Stimulated activated memory B cell treated with anti-CD40 and anti-IgM and Interleukin-4, amounts not matched to agents 10 μg/mL and 1 μg/mL and 100 μg/mL, for 72 hours (primary cell): ENCODE results near the gene MAD2L2.
"Not testable (repeated sequence)": the region's sequence is repeated elsewhere in the genome, so short reads cannot be mapped to it uniquely, and the experiment has no call there.

Experiments used
- ATAC-seq: fragments of 150-1000 bp; cut with Tn5 transposase; 2 replicates; pipeline ENCODE4 v1.10.0; 2021
- H3K27ac Mint-ChIP-seq: one replicate; pipeline ENCODE4 v1.8.0; 2022; ENCODE audit warnings: mild to moderate bottlenecking, mixed read lengths
- H3K27me3 Mint-ChIP-seq: one replicate; pipeline ENCODE4 v1.8.0; 2022; ENCODE audit warnings: mixed read lengths
- H3K36me3 Mint-ChIP-seq: one replicate; pipeline ENCODE4 v1.8.0; 2022; ENCODE audit warnings: mixed read lengths
- H3K4me1 Mint-ChIP-seq: one replicate; pipeline ENCODE4 v1.8.0; 2022; ENCODE audit warnings: mixed read lengths
- H3K4me3 Mint-ChIP-seq: one replicate; pipeline ENCODE4 v1.8.0; 2022; ENCODE audit warnings: mild to moderate bottlenecking, moderate library complexity, mixed read lengths
- H3K9me3 Mint-ChIP-seq: one replicate; pipeline ENCODE4 v1.8.0; 2022; ENCODE audit warnings: mixed read lengths

MAD2L2 gene

DNA sequence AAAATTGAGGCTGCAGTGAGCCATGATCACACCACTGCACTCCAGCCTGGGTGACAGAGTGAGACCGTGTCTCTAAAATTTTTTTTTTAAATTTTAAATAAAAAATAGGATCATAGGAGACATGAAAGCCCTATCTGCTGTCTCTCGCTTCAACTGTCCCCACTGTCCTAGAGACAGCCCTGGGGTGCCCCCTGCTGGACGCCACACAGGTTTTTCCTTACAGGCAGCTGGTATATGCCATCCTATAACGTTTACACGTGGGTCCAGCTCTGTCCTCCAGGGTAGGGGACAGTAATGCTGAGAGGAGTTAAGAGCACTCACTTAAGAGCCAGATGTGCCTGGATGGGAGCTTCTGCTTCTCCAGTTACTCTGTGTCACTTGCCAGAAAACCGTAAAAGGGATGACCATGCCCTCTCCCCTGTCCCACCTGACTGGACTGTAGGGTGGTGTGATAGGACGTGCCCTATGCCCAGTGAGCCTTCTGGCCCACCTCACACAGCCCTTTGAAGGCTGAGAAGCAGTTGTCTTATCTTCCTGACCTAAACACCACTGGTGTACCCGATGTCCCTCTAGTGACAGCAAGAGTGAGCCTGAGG, 35.2 kb downstream of the MAD2L2 start:
- Mint-ChIP-seq H3K27me3 (peaks cover 8% of the 10 kb centered on the region), H3K27ac (no peak overlapping the region), H3K36me3 (no peaks in the 10 kb centered on the region), H3K9me3 (no peaks in the 10 kb centered on the region), H3K4me3 (no peak overlapping the region), H3K4me1 (peaks cover 23% of the 10 kb centered on the region)
- ATAC-seq, result peak; percentile 75

GRCh38 chr1:11645270-11645669, 35.7 kb downstream of the MAD2L2 start:
- Mint-ChIP-seq H3K4me1 (peaks cover 20% of the 10 kb centered on the region), H3K9me3 (no peaks in the 10 kb centered on the region), H3K4me3 (no peak overlapping the region), H3K27ac (no peak overlapping the region), H3K36me3 (no peaks in the 10 kb centered on the region), H3K27me3 (peaks cover 8% of the 10 kb centered on the region)
- ATAC-seq, result no peak

DNA sequence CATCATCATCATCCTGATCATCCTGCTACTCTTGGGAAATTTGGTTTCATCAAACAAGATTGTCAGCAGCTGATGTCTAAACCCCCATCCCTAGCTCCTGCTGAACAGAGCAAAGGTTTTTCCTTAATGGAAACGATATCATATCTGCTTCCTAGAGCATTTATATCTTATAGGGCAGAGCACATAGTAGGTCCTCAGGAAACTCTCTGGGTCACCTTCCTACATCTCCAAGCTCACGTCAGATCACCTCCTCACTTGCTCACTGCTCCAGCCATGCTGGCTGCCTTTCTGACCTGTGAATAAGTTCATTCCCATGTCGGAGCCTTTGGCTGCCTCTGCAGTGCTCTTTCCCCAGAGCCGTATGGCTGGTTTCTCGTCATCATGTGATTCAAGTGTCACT, 37.2 kb downstream of the MAD2L2 start:
- Mint-ChIP-seq H3K27me3 (peaks cover 14% of the 10 kb centered on the region), H3K9me3 (no peaks in the 10 kb centered on the region)
- ATAC-seq, result no peak

DNA sequence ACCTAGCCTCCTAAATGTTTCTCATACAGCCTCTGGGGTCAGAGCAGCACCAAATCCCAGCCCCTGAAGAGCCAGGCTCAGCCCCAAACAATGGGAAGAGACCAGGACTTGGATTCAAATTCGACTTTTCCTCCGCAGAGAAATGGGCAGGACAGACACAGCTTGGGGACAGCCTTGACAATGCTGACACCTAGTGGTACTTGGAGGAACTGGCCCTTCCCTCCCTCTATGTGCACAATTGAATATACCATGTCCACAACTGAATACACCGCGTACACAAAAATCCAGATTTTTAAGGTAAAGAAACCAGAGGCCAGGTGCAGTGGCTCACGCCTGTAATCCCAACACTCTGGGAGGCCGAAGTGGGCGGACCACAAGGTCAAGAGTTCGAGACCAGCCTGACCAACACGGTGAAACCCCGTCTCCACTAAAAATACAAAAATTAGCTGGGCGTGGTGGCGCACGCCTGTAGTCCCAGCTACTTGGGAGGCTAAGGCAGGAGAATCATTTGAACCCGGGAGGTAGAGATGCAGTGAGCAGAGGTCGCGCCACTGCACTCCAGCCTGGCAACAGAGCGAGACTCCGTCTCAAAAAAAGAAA, 38.4 kb downstream of the MAD2L2 start:
- not testable (repeated sequence) for H3K9me3 Mint-ChIP-seq, H3K27ac Mint-ChIP-seq, H3K4me3 Mint-ChIP-seq, H3K36me3 Mint-ChIP-seq
- peaks cover 26% of the 10 kb centered on the region for H3K27me3 Mint-ChIP-seq
- peak; percentile 77 for ATAC-seq
- H3K4me1 Mint-ChIP-seq, result peaks cover 12% of the 10 kb centered on the region

More for the DNA sequence above, 37.2 kb downstream of the MAD2L2 start:
- H3K36me3 Mint-ChIP-seq, result no peaks in the 10 kb centered on the region
- no peak overlapping the region for H3K27ac Mint-ChIP-seq
- H3K4me3 Mint-ChIP-seq, result no peak overlapping the region
- peaks cover 12% of the 10 kb centered on the region for H3K4me1 Mint-ChIP-seq

DNA sequence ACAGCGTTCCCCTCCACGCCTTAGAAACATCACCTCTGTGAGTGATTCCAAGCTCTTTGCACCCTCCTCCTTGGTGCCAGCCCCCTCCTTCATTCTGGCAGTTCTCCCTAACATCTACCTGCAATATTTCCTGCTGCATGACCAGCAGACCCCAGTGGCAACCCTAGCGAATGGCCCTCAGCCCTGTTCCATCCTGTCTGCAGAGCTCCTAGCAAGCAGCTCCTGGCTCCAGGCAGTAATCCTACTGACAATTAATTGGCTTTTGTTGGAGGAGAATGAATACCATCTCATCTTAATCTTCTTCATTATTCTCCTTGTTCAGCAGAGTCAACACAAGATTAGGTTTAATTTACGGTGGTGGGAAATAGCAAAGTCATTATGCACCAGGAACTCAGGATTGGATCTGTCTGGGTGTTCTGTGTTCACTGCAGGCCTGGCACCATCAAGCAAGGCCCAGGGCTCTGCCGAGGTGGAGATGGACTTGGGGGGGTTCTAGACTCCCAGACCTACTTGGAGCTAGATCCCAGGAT, 39.1 kb downstream of the MAD2L2 start:
- no peaks in the 10 kb centered on the region for H3K9me3 Mint-ChIP-seq
- H3K36me3 Mint-ChIP-seq, result no peaks in the 10 kb centered on the region
- H3K4me3 Mint-ChIP-seq, result no peak overlapping the region
- H3K27me3 Mint-ChIP-seq, result peaks cover 33% of the 10 kb centered on the region
- ATAC-seq, result no peak
- H3K4me1 Mint-ChIP-seq, result peaks cover 12% of the 10 kb centered on the region
- H3K27ac Mint-ChIP-seq, result no peak overlapping the region

DNA sequence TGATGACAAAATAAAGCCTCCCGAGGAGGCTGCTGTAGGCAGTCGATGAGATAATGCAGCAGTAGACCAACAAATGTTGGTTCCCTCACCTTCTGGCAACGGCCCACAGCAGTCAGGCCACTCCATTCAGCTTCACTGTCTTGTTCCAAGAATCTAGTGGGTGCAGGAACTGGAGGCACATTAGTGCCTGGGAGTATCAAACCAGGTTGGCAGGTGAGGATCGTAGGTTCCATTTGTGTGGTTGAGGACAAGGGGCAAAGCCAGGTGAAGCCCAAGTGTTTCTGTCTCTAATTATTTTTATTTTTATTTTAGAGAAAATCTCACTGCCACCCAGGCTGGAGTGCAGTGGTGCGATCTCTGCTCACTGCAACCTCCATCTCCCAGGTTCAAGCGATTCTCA, 40.0 kb downstream of the MAD2L2 start:
- peaks cover 15% of the 10 kb centered on the region for H3K4me1 Mint-ChIP-seq
- peaks cover 42% of the 10 kb centered on the region for H3K27me3 Mint-ChIP-seq
- no peak overlapping the region for H3K27ac Mint-ChIP-seq

DNA sequence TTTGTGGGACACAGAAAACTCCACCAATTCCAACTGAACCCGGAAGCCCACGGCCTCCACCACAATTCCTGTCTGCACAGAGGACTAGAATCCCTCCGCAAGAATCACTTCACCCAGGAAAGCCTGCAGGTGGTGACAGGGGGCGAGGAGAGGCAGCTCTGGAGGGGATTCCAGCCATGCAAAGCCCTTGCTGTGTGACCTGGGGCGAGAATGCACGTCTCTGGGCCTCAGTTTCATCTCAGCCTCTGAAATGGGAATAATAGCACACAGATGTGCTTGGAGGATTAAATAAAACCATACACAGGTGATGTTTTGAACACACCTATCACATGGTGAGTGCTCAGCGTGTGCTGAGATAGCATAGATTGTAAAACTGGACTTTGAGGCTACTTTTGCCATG, 40.8 kb downstream of the MAD2L2 start:
- Mint-ChIP-seq H3K9me3 (no peaks in the 10 kb centered on the region), H3K27ac (no peak overlapping the region), H3K36me3 (no peaks in the 10 kb centered on the region), H3K27me3 (peaks cover 49% of the 10 kb centered on the region), H3K4me1 (peaks cover 21% of the 10 kb centered on the region), H3K4me3 (no peak overlapping the region)
- ATAC-seq, result no peak

More for the DNA sequence above, 40.0 kb downstream of the MAD2L2 start:
- Mint-ChIP-seq H3K4me3 (no peak overlapping the region), H3K9me3 (no peaks in the 10 kb centered on the region), H3K36me3 (no peaks in the 10 kb centered on the region)
- ATAC-seq, result no peak

- H3K4me1 Mint-ChIP-seq, result peaks cover 28% of the 10 kb centered on the region
- H3K27me3 Mint-ChIP-seq, result peaks cover 56% of the 10 kb centered on the region
- no peak overlapping the region for H3K4me3 Mint-ChIP-seq
- no peak overlapping the region for H3K27ac Mint-ChIP-seq
- no peaks in the 10 kb centered on the region for H3K9me3 Mint-ChIP-seq
- ATAC-seq, result no peak
- no peaks in the 10 kb centered on the region for H3K36me3 Mint-ChIP-seq
Observed at GRCh38 chr1:11639372-11639771, 41.6 kb downstream of the MAD2L2 start.

GRCh38 chr1:11638121-11638520, 42.8 kb downstream of the MAD2L2 start:
- Mint-ChIP-seq H3K9me3 (no peaks in the 10 kb centered on the region), H3K27me3 (peaks cover 56% of the 10 kb centered on the region), H3K27ac (no peak overlapping the region)

DNA sequence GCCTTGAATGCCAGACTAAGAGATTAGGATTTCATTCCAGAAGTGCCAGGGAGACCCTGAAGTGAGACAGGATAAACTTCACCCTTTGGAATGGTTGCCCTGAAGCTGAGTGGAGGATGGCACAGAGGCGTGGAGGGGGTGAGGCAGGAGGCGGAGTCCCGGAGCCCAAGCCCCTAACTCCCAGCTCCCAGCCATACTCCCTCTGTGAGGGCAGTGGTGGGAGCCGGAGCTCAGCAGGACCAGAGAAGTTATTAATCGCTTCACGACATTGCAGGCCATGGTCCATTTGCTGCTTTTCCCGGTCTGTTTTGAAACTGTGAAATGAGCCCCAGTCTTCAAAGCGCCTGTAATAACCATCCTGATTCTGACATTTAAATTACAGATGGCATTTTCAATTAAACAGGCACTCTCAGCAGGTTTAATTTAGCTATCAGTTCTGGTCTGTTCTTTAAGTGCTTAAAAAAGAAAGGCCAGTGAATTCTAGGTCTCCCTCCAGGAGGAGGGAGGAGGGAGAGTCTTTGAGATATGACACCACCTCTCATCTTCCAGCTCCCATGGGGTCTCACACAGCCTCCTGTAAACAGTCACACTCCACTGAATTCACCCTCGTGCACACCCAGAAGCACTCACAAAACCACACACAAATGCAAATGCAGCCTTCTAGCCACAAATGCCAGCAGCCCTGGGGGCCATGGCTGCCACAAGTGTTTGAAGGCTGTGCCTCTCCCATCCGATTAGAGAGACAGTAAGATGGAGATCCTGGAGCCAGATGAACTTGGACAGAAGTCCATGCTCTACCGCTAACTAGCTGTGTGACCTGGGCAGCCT, 46.4 kb downstream of the MAD2L2 start:
- peak; percentile 69 for ATAC-seq
- H3K36me3 Mint-ChIP-seq, result no peaks in the 10 kb centered on the region
- no peak overlapping the region for H3K4me3 Mint-ChIP-seq
- peak overlapping the region; percentile 43 for H3K27ac Mint-ChIP-seq
- H3K4me1 Mint-ChIP-seq, result peaks cover 29% of the 10 kb centered on the region
- peaks cover 60% of the 10 kb centered on the region for H3K27me3 Mint-ChIP-seq
- H3K9me3 Mint-ChIP-seq, result peaks cover 3% of the 10 kb centered on the region

More at GRCh38 chr1:11638121-11638520, 42.8 kb downstream of the MAD2L2 start:
- Mint-ChIP-seq H3K36me3 (no peaks in the 10 kb centered on the region), H3K4me3 (no peak overlapping the region), H3K4me1 (peaks cover 32% of the 10 kb centered on the region)
- ATAC-seq, result no peak

GRCh38 chr1:11629184-11630016, 51.5 kb downstream of the MAD2L2 start:
- Mint-ChIP-seq H3K4me1 (peaks cover 13% of the 10 kb centered on the region), H3K27ac (no peak overlapping the region), H3K4me3 (no peak overlapping the region), H3K36me3 (no peaks in the 10 kb centered on the region), H3K9me3 (peaks cover 3% of the 10 kb centered on the region), H3K27me3 (peaks cover 56% of the 10 kb centered on the region)
- ATAC-seq, result no peak

GRCh38 chr1:11628767-11629166, 52.2 kb downstream of the MAD2L2 start:
- Mint-ChIP-seq H3K9me3 (peaks cover 3% of the 10 kb centered on the region), H3K4me1 (peaks cover 7% of the 10 kb centered on the region), H3K36me3 (no peaks in the 10 kb centered on the region), H3K4me3 (no peak overlapping the region), H3K27me3 (peaks cover 58% of the 10 kb centered on the region), H3K27ac (no peak overlapping the region)
- peak; percentile 34 for ATAC-seq

- Mint-ChIP-seq H3K27ac (no peak overlapping the region), H3K4me1 (no peaks in the 10 kb centered on the region), H3K4me3 (no peak overlapping the region), H3K36me3 (no peaks in the 10 kb centered on the region), H3K9me3 (peaks cover under 1% of the 10 kb centered on the region), H3K27me3 (peaks cover 79% of the 10 kb centered on the region)
- ATAC-seq, result no peak
Observed at GRCh38 chr1:11626551-11626950, 54.4 kb downstream of the MAD2L2 start.
